ENCODE measurements around the gene CDKN3.
"Not testable (repeated sequence)": the region's sequence is repeated elsewhere in the genome, so short reads cannot be mapped to it uniquely, and the experiment has no call there.

Gene CDKN3

DNA sequence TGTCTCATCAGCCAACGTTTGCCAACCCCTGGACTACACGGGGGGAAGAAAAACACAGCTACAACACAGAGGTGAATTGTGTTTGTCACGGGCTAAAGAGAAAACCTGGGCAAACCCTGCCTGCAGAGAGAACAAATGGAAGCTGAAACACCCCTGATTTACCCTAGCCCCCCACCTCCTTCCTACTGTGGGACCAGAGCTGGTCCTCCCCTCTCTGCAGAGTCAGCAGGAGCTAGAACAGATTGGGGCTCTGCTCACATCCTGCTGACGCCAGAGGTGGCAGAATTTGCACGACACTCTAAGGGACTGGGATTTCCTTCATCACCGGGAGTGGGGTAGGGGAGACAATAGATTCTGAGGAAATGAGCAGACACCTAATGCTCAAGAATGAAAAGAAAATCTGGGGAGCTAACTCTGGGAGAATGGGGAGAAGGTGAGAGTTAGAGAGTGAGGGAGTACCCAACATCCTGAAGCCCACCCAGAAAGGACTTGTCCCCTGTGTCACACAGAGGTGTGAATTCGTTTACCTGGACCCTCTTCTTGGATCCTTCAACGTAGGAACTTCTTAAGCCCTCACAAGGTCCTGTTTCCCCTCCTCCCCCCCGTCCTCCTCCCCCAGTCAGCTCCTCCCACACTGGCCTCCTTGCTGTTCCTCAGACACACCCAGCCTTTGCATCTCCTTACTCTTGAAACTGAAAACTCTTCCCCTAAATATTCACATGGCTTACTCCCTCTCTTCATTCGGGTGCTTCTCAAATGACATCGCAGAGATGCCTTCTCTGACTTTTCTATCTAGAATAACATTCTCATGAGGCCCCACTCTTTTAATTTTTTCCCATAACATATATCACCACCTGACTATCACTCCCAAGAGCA, 26.2 kb upstream of the CDKN3 start:
- no peak for DNase-seq

GRCh38 chr14:54374117-54374884, 22.5 kb upstream of the CDKN3 start:
- no peak for DNase-seq

GRCh38 chr14:54377501-54377900, 19.3 kb upstream of the CDKN3 start:
- peak; percentile 7 for DNase-seq

DNA sequence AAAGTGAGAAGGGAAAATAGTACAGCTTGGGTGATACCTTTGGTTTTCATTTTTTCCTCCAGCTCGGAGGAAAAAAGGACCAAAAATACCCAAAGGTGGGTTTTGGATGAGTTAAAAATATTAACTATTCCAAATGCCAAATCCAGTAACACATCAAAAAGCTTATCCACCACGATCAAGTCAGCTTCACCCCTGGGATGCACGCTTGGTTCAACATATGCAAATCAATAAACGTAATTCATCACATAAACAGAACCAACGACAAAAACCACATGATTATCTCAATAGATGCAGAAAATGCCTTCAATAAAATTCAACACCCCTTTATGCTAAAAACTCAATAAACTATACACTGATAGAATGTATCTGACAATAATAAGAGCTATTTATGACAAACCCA, 17.9 kb upstream of the CDKN3 start:
- DNase-seq, result not testable (repeated sequence)

DNA sequence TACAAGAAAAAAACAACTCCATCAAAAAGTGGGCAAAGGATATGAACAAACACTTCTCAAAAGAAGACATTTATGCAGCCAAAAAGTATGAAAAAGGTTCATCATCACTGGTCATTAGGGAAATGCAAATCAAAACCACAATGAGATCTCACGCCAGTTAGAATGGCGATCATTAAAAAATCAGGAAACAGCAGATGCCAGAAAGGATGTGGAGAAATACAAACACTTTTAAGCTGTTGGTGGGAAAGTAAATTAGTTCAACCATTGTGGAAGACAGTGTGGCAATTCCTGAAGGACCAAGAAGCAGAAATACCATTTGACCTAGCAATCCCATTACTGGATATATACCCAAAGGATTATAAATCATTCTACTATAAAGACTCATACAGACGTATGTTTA, 16.2 kb upstream of the CDKN3 start:
- DNase-seq, result not testable (repeated sequence)

- DNase-seq, result peak; percentile 6
These were observed 15.0 kb upstream of the CDKN3 start for GRCh38 chr14:54381821-54382220.

DNA sequence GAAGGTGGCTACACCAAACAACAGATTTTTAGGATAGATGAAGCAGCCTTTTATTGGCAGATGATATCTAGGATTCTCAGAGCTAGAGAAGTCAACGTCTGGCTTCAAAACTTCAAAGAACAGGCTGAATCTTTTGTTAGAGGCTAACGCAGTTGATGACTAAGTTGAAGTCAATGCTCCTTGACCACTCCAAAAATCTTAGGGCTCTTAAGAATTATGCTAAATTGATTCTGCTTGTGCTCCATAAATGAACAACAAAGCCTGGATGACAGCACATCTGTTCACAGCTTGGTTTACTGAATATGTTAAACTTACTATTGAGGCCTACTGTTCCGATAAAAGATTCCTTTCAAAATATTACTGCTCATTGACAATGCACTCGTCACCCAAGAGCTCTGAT, 13.0 kb upstream of the CDKN3 start:
- no peak for DNase-seq

- no peak for DNase-seq
These were observed 11.3 kb upstream of the CDKN3 start for GRCh38 chr14:54385556-54385955.

- DNase-seq, result no peak
These were observed 9.5 kb upstream of the CDKN3 start for GRCh38 chr14:54387328-54387727.

- no peak for DNase-seq
These were observed 4.5 kb upstream of the CDKN3 start for GRCh38 chr14:54392131-54392859.

DNA sequence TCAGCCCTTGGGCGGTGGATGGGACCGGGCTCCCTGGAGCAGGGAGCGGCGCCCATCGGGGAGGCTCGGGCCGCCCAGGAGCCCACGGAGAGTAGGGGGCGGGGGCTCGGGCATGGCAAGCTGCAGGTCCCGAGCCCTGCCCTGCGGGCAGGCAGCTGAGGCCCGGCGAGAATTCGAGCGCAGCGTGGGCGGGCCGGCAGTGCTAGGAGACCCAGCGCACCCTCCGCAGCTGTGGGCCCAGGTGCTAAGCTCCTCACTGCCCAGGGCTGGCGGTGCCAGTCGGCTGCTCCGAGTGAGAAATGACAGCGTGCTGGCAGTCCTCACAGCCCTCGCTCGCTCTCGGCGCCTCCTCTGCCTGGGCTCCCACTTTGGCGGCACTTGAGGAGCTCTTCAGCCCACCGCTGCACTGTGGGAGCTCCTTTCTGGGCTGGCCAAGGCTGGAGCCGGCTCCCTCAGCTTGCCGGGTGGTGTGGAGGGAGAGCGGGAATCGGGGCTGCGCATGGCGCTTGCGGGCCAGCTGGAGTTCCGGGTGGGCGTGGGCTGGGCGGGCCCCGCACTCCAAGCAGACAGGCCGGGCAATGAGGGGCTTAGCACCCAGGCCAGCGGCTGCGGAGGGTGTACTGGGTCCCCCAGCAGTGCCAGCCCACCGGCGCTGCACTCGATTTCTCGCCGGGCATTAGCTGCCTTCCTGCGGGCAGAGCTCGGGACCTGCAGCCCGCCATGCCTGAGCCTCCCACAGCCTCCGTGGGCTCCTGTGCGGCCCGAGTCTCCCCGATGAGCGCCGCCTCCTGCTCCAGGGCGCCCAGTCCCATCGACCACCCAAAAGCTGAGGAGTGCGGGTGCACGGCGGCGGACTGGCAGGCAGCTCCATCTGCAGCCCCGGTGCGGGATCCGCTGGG, 3.6 kb upstream of the CDKN3 start:
- not testable (repeated sequence) for DNase-seq

DNA sequence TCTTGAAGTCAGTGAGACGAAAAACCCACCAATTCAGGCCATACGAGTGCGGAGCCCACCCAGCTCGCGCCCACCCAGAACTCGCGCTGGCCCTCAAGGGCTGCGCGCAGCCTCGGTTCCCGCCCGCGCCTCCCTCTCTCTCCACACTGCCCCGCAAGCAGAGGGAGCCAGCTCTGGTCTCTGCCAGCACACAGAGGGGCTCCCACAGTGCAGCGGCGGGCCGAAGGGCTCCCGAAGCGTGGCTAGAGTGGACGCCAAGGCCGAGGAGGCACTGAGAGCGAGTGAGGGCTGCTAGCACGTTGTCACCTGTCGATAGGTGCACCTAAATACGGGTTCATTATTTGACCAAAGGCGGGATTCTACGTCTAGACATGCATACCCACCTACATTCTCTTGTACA, 2.2 kb upstream of the CDKN3 start:
- DNase-seq, result no peak

- DNase-seq, result no peak
These were observed 1.5 kb upstream of the CDKN3 start for GRCh38 chr14:54395284-54395683.

GRCh38 chr14:54395716-54396115, 1.1 kb upstream of the CDKN3 start:
- no peak for DNase-seq

DNA sequence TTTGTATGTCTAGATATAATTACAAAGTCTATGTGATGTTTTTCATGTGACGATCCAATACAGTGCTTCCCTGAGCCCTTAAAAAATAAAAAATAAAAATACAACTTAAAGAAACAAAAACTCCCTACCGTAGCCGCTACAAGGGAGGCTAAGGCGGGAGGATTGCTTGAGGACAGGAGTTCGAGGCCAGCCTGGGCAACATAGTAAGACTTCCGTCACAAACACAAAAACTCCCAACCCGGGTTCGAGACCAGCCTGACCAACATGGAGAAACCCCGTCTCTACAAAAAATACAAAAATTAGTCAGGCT, 669 bp upstream of the CDKN3 start:
- DNase-seq, result no peak

DNA sequence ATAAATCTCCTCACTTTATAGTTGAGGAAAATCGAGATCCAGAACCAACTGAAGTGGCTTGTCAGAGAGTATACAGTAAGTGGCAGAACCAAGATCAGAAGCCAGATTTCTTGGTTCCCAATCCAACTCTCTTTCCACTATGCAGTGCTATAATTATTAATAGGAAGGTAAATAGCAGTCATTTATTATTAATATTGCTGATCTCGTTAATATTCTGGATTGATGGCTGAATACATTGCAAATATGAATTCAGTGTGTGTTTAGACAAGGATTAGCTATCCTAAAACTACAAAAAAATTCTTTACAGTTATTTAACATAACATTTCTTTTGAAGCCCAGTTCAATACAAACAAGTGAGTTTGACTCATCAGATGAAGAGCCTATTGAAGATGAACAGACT, 2.8 kb downstream of the CDKN3 start:
- no peak for DNase-seq

DNA sequence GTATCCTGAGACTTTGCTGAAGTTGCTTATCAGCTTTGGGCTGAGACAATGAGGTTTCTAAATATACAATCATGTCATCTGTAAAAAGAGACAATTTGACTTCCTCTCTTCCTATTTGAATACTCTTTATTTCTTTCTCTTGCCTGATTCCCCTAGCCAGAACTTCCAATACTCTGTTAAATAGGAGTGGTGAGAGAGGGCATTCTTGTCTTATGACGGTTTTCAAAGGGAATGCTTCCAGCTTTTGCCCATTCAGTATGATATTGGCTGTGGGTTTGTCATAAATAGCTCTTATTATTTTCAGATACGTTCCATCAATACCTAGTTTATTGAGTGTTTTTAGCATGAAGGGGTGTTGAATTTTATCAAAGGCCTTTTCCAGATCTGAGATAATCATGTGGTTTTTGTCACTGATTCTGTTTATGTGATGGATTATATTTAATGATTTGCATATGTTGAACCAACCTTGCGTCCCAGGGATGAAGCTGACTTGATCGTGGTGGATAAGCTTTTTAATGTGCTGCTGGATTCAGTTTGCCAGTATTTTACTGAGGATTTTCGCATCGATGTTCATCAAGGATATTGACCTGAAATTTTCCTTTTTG, 6.7 kb downstream of the CDKN3 start:
- DNase-seq, result not testable (repeated sequence)

DNA sequence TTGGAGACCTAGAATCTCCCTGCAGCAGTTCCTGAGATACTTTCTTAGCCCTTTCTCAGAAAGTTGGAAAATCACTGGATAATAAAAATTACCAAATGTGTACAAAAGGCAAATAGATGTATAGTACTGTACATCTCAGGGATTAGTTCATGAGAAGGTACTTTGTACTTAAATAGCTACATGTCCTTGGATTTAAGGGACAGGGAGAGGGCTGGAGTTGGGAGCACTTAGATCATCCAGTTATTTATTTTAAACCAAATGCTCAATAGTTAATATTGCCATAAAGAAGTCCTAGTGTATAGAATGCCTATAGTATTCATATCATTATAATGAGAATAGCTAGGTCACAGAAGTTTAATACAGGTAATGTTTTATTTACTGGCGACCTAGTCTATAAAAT, 13.4 kb downstream of the CDKN3 start:
- DNase-seq, result no peak

DNA sequence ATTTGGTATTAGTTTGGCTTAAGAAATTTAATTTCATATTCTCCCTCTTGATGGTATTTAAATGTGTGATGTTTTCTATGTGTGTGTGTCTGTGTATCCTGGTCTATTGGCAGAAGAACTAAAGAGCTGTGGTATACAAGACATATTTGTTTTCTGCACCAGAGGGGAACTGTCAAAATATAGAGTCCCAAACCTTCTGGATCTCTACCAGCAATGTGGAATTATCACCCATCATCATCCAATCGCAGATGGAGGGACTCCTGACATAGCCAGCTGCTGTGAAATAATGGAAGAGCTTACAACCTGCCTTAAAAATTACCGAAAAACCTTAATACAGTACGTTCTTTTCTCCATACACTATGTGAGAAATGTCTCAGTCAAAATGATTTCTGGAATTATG, 14.6 kb downstream of the CDKN3 start:
- DNase-seq, result no peak

- peak; percentile 52 for DNase-seq
These were observed 23.8 kb downstream of the CDKN3 start for GRCh38 chr14:54420478-54421142.

- no peak for DNase-seq
These were observed 27.2 kb downstream of the CDKN3 start for GRCh38 chr14:54423991-54424390.

- DNase-seq, result no peak
These were observed 27.7 kb downstream of the CDKN3 start for GRCh38 chr14:54424479-54424901.
